Measurements from ENCODE around the gene NAGLU. TPM values are rescaled to one million over a fixed set of nuclear protein-coding genes. Genes with fewer than 3 reads are reported as not detected.

Gene NAGLU
- total RNA-seq, 2 experiments from 2014 or later = 7.8 TPM

DNA sequence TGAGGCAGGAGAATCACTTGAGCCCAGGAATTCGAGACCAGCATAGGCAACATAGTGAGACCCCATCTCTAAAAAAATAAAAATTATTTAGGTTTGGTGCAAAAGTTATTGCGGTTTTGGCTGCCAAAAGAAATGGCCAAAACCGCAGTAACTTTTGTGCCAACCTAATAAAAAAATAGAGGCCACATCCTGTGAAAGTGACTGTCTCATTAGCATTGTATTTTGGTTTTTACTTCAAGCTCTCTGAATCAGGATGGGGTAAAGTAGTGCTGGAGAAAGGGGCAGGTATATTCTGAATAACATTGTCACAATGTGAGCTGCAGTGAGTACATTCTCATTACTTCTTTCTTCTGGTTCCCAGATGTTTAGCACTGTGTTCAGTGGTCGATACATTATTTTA lies 41.4 kb upstream of the NAGLU start:
- H3K4me3 ChIP-seq (ENCODE audit: low read length) = no peak overlapping the region
- no peaks in the 10 kb centered on the region for H3K27me3 ChIP-seq (ENCODE audit: control insufficient read depth in 1 of 2, insufficient read depth in 2 of 2, low read length in 2 of 2)
- H3K9me3 ChIP-seq (ENCODE audit: control insufficient read depth in 1 of 2, insufficient read depth in 1 of 2, low read length in 2 of 2) = no peaks in the 10 kb centered on the region
- H3K4me1 ChIP-seq (ENCODE audit: insufficient read depth, low read length) = no peaks in the 10 kb centered on the region
- H3K27ac ChIP-seq (ENCODE audit: low read depth in 1 of 2, low read length in 2 of 2) = no peak overlapping the region
- ATAC-seq (ENCODE audit: poor library complexity) (no peak), DNase-seq (peak in 1 of 14 experiments; percentile 35)
- H3K4me3 Mint-ChIP-seq = no peak overlapping the region
- POLR2A ChIA-PET = no interaction called here
- H3K27ac Mint-ChIP-seq = no peak overlapping the region
- CTCF ChIA-PET = interaction anchor here (1.2 kb wide), 1 partner anchor 35 kb away, joined by 3 read pairs; no protein-coding TSS in a partner anchor
- intact Hi-C loops (cut with DNase I, micrococcal nuclease) = no loop called here
- peaks cover 48% of the 10 kb centered on the region for H3K36me3 Mint-ChIP-seq (ENCODE audit: low read depth)
- peaks cover 3% of the 10 kb centered on the region for H3K4me1 Mint-ChIP-seq (ENCODE audit: low read depth)
- TF ChIP-seq, protein P1, sequence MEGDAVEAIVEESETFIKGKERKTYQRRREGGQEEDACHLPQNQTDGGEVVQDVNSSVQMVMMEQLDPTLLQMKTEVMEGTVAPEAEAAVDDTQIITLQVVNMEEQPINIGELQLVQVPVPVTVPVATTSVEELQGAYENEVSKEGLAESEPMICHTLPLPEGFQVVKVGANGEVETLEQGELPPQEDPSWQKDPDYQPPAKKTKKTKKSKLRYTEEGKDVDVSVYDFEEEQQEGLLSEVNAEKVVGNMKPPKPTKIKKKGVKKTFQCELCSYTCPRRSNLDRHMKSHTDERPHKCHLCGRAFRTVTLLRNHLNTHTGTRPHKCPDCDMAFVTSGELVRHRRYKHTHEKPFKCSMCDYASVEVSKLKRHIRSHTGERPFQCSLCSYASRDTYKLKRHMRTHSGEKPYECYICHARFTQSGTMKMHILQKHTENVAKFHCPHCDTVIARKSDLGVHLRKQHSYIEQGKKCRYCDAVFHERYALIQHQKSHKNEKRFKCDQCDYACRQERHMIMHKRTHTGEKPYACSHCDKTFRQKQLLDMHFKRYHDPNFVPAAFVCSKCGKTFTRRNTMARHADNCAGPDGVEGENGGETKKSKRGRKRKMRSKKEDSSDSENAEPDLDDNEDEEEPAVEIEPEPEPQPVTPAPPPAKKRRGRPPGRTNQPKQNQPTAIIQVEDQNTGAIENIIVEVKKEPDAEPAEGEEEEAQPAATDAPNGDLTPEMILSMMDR (IDR thresholded peaks at IDR 0.05) = no peak
- H3K27me3 Mint-ChIP-seq = no peaks in the 10 kb centered on the region
- H3K9me3 Mint-ChIP-seq = no peaks in the 10 kb centered on the region
- peaks cover 3% of the 10 kb centered on the region for H3K36me3 ChIP-seq (ENCODE audit: insufficient read depth, low read length)

DNA sequence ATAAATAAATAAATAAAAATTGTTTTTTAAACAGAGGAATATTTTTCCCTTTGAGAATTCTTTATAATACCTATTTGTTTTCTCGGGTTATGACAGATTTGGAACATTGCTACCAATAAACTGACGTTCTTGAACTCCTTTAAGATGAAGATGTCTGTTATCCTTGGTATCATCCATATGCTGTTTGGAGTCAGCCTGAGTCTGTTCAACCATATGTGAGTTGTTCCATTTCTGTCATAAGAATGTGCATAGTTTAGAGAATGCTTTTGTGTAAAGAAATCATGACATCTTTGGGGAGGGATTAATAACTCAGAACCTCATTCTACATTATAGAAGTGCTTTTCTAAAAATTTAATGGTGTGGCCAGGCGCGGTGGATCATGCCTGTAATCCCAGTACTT lies 37.2 kb upstream of the NAGLU start:
- CTCF ChIA-PET = interaction anchor here (0.6 kb wide), 1 partner anchor 292 kb away, joined by 3 read pairs; no protein-coding TSS in a partner anchor
- no peak overlapping the region for H3K4me3 Mint-ChIP-seq
- no peak for DNase-seq
- Histone ChIP-seq H3K36me3 (ENCODE audit: insufficient read depth, low read length) (peaks cover 16% of the 10 kb centered on the region), H3K4me3 (ENCODE audit: low read length) (no peak overlapping the region), H3K27ac (ENCODE audit: low read depth in 1 of 2, low read length in 2 of 2) (no peak overlapping the region), H3K9me3 (ENCODE audit: control insufficient read depth in 1 of 2, insufficient read depth in 1 of 2, low read length in 2 of 2) (no peaks in the 10 kb centered on the region), H3K4me1 (ENCODE audit: insufficient read depth, low read length) (no peaks in the 10 kb centered on the region), H3K27me3 (ENCODE audit: control insufficient read depth in 1 of 2, insufficient read depth in 2 of 2, low read length in 2 of 2) (no peaks in the 10 kb centered on the region)
- H3K27me3 Mint-ChIP-seq = no peaks in the 10 kb centered on the region
- peaks cover 63% of the 10 kb centered on the region for H3K36me3 Mint-ChIP-seq (ENCODE audit: low read depth)
- ATAC-seq (ENCODE audit: poor library complexity) = no peak
- TF ChIP-seq, protein P1 (IDR thresholded peaks at IDR 0.05) = no peak
- POLR2A ChIA-PET = no interaction called here
- no peaks in the 10 kb centered on the region for H3K4me1 Mint-ChIP-seq (ENCODE audit: low read depth)
- H3K9me3 Mint-ChIP-seq = no peaks in the 10 kb centered on the region
- intact Hi-C loops (cut with DNase I, micrococcal nuclease) = no loop called here
- H3K27ac Mint-ChIP-seq = no peak overlapping the region

DNA sequence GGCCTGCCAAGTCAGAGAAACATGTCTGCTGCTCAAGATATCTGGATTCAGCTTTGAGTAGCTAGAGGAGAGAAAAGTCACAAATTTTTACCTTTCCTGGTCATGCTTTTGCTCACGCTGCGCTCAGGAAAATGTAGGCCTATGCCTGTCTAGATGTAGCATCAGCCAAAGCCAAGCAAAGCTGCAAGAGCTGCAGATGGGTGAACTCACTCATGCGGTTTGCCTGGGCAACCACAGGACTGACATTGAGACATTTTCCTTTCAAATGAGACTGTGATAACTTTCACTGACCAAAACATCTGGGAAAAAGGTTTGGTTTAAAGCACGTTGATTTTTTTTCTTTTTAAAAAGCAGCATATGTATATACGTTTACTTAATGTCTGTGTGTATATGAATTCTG lies 34.0 kb upstream of the NAGLU start:
- peaks cover 47% of the 10 kb centered on the region for H3K36me3 Mint-ChIP-seq (ENCODE audit: low read depth)
- Histone ChIP-seq H3K4me3 (ENCODE audit: low read length) (no peak overlapping the region), H3K4me1 (ENCODE audit: insufficient read depth, low read length) (no peaks in the 10 kb centered on the region), H3K27me3 (ENCODE audit: control insufficient read depth in 1 of 2, insufficient read depth in 2 of 2, low read length in 2 of 2) (no peaks in the 10 kb centered on the region), H3K9me3 (ENCODE audit: control insufficient read depth in 1 of 2, insufficient read depth in 1 of 2, low read length in 2 of 2) (no peaks in the 10 kb centered on the region), H3K36me3 (ENCODE audit: insufficient read depth, low read length) (peaks cover 19% of the 10 kb centered on the region), H3K27ac (ENCODE audit: low read depth in 1 of 2, low read length in 2 of 2) (no peak overlapping the region)
- DNase-seq (no peak), ATAC-seq (ENCODE audit: poor library complexity) (no peak)
- TF ChIP-seq, protein P1 (IDR thresholded peaks at IDR 0.05) = no peak
- H3K4me3 Mint-ChIP-seq = no peak overlapping the region
- ChIA-PET CTCF (no interaction called here), POLR2A (no interaction called here)
- intact Hi-C loops (cut with DNase I, micrococcal nuclease) = no loop called here
- no peaks in the 10 kb centered on the region for H3K9me3 Mint-ChIP-seq
- H3K4me1 Mint-ChIP-seq (ENCODE audit: low read depth) = no peaks in the 10 kb centered on the region
- no peak overlapping the region for H3K27ac Mint-ChIP-seq
- H3K27me3 Mint-ChIP-seq = no peaks in the 10 kb centered on the region
